Measurements from ENCODE around the gene DZANK1.

DNA sequence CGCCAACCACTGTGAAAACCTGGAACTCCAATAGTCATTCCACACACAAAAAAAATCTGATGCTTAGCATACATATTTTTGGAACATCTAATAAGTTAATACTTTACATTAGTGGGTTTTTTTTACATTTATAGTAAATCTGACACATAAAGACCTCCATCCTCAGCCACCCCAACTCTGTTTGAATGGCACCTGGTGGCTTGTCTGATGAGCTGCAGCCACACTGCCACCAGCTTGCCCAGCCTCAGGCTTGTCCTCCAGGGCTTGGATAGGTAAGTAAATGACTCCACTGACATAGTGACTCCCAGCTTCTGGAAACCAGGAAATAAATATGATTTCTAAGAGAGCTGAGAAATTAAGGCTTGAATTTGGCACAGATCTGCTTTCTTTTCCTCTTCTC is 107.0 kb downstream of the DZANK1 start:
- TF ChIP-seq ISL1 (CRISPR knock-in tag; IDR thresholded peaks at IDR 0.05) (no peak), ZFP30 (CRISPR knock-in tag; IDR thresholded peaks at IDR 0.05) (no peak), BACH2 (CRISPR knock-in tag; IDR thresholded peaks at IDR 0.05; ENCODE audit: borderline replicate concordance) (no peak)
- TF ChIP-seq, protein P1, sequence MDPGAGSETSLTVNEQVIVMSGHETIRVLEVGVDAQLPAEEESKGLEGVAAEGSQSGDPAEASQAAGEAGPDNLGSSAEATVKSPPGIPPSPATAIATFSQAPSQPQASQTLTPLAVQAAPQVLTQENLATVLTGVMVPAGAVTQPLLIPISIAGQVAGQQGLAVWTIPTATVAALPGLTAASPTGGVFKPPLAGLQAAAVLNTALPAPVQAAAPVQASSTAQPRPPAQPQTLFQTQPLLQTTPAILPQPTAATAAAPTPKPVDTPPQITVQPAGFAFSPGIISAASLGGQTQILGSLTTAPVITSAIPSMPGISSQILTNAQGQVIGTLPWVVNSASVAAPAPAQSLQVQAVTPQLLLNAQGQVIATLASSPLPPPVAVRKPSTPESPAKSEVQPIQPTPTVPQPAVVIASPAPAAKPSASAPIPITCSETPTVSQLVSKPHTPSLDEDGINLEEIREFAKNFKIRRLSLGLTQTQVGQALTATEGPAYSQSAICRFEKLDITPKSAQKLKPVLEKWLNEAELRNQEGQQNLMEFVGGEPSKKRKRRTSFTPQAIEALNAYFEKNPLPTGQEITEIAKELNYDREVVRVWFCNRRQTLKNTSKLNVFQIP (CRISPR knock-in tag; IDR thresholded peaks at IDR 0.05; ENCODE audit: borderline replicate concordance, low read depth) = no peak
- TF ChIP-seq, protein P2, sequence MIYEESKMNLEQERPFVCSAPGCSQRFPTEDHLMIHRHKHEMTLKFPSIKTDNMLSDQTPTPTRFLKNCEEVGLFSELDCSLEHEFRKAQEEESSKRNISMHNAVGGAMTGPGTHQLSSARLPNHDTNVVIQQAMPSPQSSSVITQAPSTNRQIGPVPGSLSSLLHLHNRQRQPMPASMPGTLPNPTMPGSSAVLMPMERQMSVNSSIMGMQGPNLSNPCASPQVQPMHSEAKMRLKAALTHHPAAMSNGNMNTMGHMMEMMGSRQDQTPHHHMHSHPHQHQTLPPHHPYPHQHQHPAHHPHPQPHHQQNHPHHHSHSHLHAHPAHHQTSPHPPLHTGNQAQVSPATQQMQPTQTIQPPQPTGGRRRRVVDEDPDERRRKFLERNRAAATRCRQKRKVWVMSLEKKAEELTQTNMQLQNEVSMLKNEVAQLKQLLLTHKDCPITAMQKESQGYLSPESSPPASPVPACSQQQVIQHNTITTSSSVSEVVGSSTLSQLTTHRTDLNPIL (CRISPR knock-in tag; IDR thresholded peaks at IDR 0.05; ENCODE audit: low read depth) = no peak
- TF ChIP-seq, protein P3, sequence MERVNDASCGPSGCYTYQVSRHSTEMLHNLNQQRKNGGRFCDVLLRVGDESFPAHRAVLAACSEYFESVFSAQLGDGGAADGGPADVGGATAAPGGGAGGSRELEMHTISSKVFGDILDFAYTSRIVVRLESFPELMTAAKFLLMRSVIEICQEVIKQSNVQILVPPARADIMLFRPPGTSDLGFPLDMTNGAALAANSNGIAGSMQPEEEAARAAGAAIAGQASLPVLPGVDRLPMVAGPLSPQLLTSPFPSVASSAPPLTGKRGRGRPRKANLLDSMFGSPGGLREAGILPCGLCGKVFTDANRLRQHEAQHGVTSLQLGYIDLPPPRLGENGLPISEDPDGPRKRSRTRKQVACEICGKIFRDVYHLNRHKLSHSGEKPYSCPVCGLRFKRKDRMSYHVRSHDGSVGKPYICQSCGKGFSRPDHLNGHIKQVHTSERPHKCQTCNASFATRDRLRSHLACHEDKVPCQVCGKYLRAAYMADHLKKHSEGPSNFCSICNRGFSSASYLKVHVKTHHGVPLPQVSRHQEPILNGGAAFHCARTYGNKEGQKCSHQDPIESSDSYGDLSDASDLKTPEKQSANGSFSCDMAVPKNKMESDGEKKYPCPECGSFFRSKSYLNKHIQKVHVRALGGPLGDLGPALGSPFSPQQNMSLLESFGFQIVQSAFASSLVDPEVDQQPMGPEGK (CRISPR knock-in tag; IDR thresholded peaks at IDR 0.05; ENCODE audit: borderline replicate concordance) = no peak
